ENCODE data around the gene EGFL6. TPM values are rescaled to one million over a fixed set of nuclear protein-coding genes. Genes with fewer than 3 reads are reported as not detected.

Gene EGFL6
- total RNA-seq, 1 experiment from 2014 or later: not detected

- intact Hi-C loops (cut with micrococcal nuclease): loop anchor here (10.0 kb wide), 1 partner anchor 245 kb away; no protein-coding TSS in a partner anchor
- DNase-seq (ENCODE audit: unreplicated experiment): no peak
- H3K9me3 Mint-ChIP-seq (ENCODE audit: unreplicated experiment): no peaks in the 10 kb centered on the region
- peaks cover 13% of the 10 kb centered on the region for H3K4me1 Mint-ChIP-seq (ENCODE audit: insufficient read depth, unreplicated experiment)
- CTCF ChIA-PET: interaction anchor here (0.5 to 2.5 kb wide), 7 partner anchors 47 to 1712 kb away, joined by 3 to 16 read pairs (median 5); no protein-coding TSS in a partner anchor
- no peak overlapping the region for H3K27ac Mint-ChIP-seq (ENCODE audit: low read depth, unreplicated experiment)
- POLR2A ChIA-PET: interaction anchor here (0.6 to 1.1 kb wide), 5 partner anchors 19 to 215 kb away, joined by 3 to 5 read pairs (median 4); partner anchors contain the start of gene RAB9A
- no peaks in the 10 kb centered on the region for H3K36me3 Mint-ChIP-seq (ENCODE audit: insufficient read depth, unreplicated experiment)
- no TSS peak for BruUV-seq (replicated peaks)
- H3K4me3 Mint-ChIP-seq (ENCODE audit: unreplicated experiment): no peak overlapping the region
- peaks cover 51% of the 10 kb centered on the region for H3K27me3 Mint-ChIP-seq (ENCODE audit: insufficient read depth, unreplicated experiment)
- no peak for TF ChIP-seq CTCF (IDR thresholded peaks at IDR 0.05; ENCODE audit: unreplicated experiment)
Observed at GRCh38 chrX:13649838-13650237, 80.4 kb downstream of the EGFL6 start.

GRCh38 chrX:13650318-13650717 lies 80.9 kb downstream of the EGFL6 start:
- DNase-seq (ENCODE audit: unreplicated experiment): no peak
- Mint-ChIP-seq H3K4me1 (ENCODE audit: insufficient read depth, unreplicated experiment) (peaks cover 13% of the 10 kb centered on the region), H3K9me3 (ENCODE audit: unreplicated experiment) (no peaks in the 10 kb centered on the region), H3K27me3 (ENCODE audit: insufficient read depth, unreplicated experiment) (peaks cover 46% of the 10 kb centered on the region), H3K36me3 (ENCODE audit: insufficient read depth, unreplicated experiment) (no peaks in the 10 kb centered on the region), H3K27ac (ENCODE audit: low read depth, unreplicated experiment) (no peak overlapping the region), H3K4me3 (ENCODE audit: unreplicated experiment) (no peak overlapping the region)
- ChIA-PET POLR2A (interaction anchor here (0.6 to 2.1 kb wide), 7 partner anchors 19 to 215 kb away, joined by 3 to 8 read pairs (median 4); partner anchors contain the start of genes OFD1, RAB9A and TRAPPC2), CTCF (interaction anchor here (0.5 to 2.5 kb wide), 5 partner anchors 46 to 1712 kb away, joined by 3 to 16 read pairs (median 5); no protein-coding TSS in a partner anchor)
- BruUV-seq (replicated peaks): no TSS peak
- no peak for TF ChIP-seq CTCF (IDR thresholded peaks at IDR 0.05; ENCODE audit: unreplicated experiment)
- intact Hi-C loops (cut with micrococcal nuclease): loop anchor here (10.0 kb wide), 1 partner anchor 244 kb away; no protein-coding TSS in a partner anchor

GRCh38 chrX:13651150-13651549 lies 81.7 kb downstream of the EGFL6 start:
- H3K9me3 Mint-ChIP-seq (ENCODE audit: unreplicated experiment): no peaks in the 10 kb centered on the region
- ChIA-PET CTCF (interaction anchor here (2.1 to 2.5 kb wide), 2 partner anchors 144 to 146 kb away, joined by 7 to 16 read pairs; no protein-coding TSS in a partner anchor), POLR2A (interaction anchor here (0.7 to 2.1 kb wide), 5 partner anchors 18 to 86 kb away, joined by 3 to 8 read pairs (median 4); partner anchors contain the start of genes OFD1, RAB9A and TRAPPC2)

More at GRCh38 chrX:13651150-13651549, 81.7 kb downstream of the EGFL6 start:
- intact Hi-C loops (cut with micrococcal nuclease): loop anchor here (10.0 kb wide), 1 partner anchor 244 kb away; no protein-coding TSS in a partner anchor
- no peak for TF ChIP-seq CTCF (IDR thresholded peaks at IDR 0.05; ENCODE audit: unreplicated experiment)
- Mint-ChIP-seq H3K27ac (ENCODE audit: low read depth, unreplicated experiment) (no peak overlapping the region), H3K4me1 (ENCODE audit: insufficient read depth, unreplicated experiment) (peaks cover 8% of the 10 kb centered on the region), H3K36me3 (ENCODE audit: insufficient read depth, unreplicated experiment) (no peaks in the 10 kb centered on the region), H3K4me3 (ENCODE audit: unreplicated experiment) (no peak overlapping the region), H3K27me3 (ENCODE audit: insufficient read depth, unreplicated experiment) (peaks cover 38% of the 10 kb centered on the region)
- DNase-seq (ENCODE audit: unreplicated experiment): no peak
- BruUV-seq (replicated peaks): no TSS peak

Measured in MCF 10A (cell line).